ENCODE data around the gene CMIP. TPM values are rescaled to one million over a fixed set of nuclear protein-coding genes. Genes with fewer than 3 reads are reported as not detected.

Gene CMIP
- total RNA-seq, 4 donors from 2014 or later, result 44.6 to 152 (median 76.5) TPM

- Histone ChIP-seq H3K27me3 (no peaks in the 10 kb centered on the region), H3K9me3 (no peaks in the 10 kb centered on the region), H3K27ac (peak overlapping the region in 3 of 4 donors; percentile 75 to 93 (median 87)), H3K36me3 (no peaks in the 10 kb centered on the region), H3K4me1 (peaks cover 0 to 57% (median 5%) of the 10 kb centered on the region in 4 donors), H3K4me3 (no peak overlapping the region)
- no peak for DNase-seq
- TF ChIP-seq POLR2A (IDR thresholded peaks at IDR 0.05) (no peak), CTCF (IDR thresholded peaks at IDR 0.05) (no peak)
Observed at GRCh38 chr16:81530814-81531213, 86.2 kb downstream of the CMIP start.

GRCh38 chr16:81531419-81531821, 86.8 kb downstream of the CMIP start:
- no peak overlapping the region for H3K4me3 ChIP-seq
- peak in 2 of 3 donors; percentile 84 to 88 for DNase-seq
- no peaks in the 10 kb centered on the region for H3K36me3 ChIP-seq
- H3K27me3 ChIP-seq, result no peaks in the 10 kb centered on the region
- no peak for TF ChIP-seq POLR2A (IDR thresholded peaks at IDR 0.05)
- no peak for TF ChIP-seq CTCF (IDR thresholded peaks at IDR 0.05)
- peak overlapping the region in 3 of 4 donors; percentile 75 to 93 (median 87) for H3K27ac ChIP-seq
- H3K9me3 ChIP-seq, result no peaks in the 10 kb centered on the region
- H3K4me1 ChIP-seq, result peaks cover 0 to 56% (median 5%) of the 10 kb centered on the region in 4 donors

GRCh38 chr16:81532491-81533174, 88.0 kb downstream of the CMIP start:
- no peak overlapping the region for H3K4me3 ChIP-seq
- DNase-seq, result peak in 2 of 3 donors; percentile 85 to 87
- H3K9me3 ChIP-seq, result no peaks in the 10 kb centered on the region
- peak overlapping the region in 3 of 4 donors; percentile 75 to 93 (median 87) for H3K27ac ChIP-seq
- no peak for TF ChIP-seq CTCF (IDR thresholded peaks at IDR 0.05)
- peak in 1 of 2 donors; percentile 43 for TF ChIP-seq POLR2A (IDR thresholded peaks at IDR 0.05)
- H3K36me3 ChIP-seq, result no peaks in the 10 kb centered on the region
- H3K4me1 ChIP-seq, result peaks cover 0 to 43% (median 5%) of the 10 kb centered on the region in 4 donors
- no peaks in the 10 kb centered on the region for H3K27me3 ChIP-seq

- TF ChIP-seq POLR2A (IDR thresholded peaks at IDR 0.05), result no peak
- no peak for TF ChIP-seq CTCF (IDR thresholded peaks at IDR 0.05)
- Histone ChIP-seq H3K27me3 (no peaks in the 10 kb centered on the region), H3K36me3 (no peaks in the 10 kb centered on the region), H3K9me3 (no peaks in the 10 kb centered on the region), H3K4me1 (peaks cover 0 to 46% (median 5%) of the 10 kb centered on the region in 4 donors), H3K4me3 (no peak overlapping the region), H3K27ac (peak overlapping the region in 2 of 4 donors; percentile 87 to 93)
- DNase-seq, result no peak
Observed at GRCh38 chr16:81533175-81533507, 88.5 kb downstream of the CMIP start.

- Histone ChIP-seq H3K9me3 (no peaks in the 10 kb centered on the region), H3K27me3 (no peaks in the 10 kb centered on the region)
Observed at GRCh38 chr16:81535679-81536360, 91.2 kb downstream of the CMIP start.

More at GRCh38 chr16:81535679-81536360, 91.2 kb downstream of the CMIP start:
- no peak for DNase-seq
- H3K27ac ChIP-seq, result no peak overlapping the region
- no peaks in the 10 kb centered on the region for H3K36me3 ChIP-seq
- H3K4me3 ChIP-seq, result no peak overlapping the region
- TF ChIP-seq CTCF (IDR thresholded peaks at IDR 0.05), result no peak
- no peak for TF ChIP-seq POLR2A (IDR thresholded peaks at IDR 0.05)
- H3K4me1 ChIP-seq, result peaks cover 0 to 50% (median 5%) of the 10 kb centered on the region in 4 donors

Data from Peyer's patch (tissue), 4 donors.